ENCODE measurements around the gene FOLR1.
"Not testable (repeated sequence)": the region's sequence is repeated elsewhere in the genome, so short reads cannot be mapped to it uniquely, and the experiment has no call there.

FOLR1 gene

GRCh38 chr11:72181553-72181958, 10.4 kb upstream of the FOLR1 start:
- DNase-seq (ENCODE audit: low read depth) = peak; percentile 20

DNA sequence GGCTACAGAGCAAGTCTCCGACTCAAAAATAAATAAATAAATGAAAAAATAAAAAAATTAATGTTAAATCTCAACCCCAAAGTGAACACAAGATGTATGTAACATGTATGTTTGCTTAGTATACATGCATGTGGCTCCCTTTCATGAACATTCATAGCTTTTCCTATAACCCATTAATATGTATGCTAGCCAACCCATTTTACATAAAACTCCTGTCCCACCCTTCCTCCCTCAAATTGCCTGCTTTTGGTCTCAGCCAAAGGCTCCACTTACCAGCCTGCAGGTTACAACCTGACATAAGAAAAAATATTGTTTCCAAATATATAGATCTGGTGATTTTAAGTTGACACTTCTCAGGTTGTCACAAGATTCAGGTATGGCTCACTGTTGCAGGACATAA, 3.7 kb upstream of the FOLR1 start:
- no peak for DNase-seq (ENCODE audit: low read depth)

DNA sequence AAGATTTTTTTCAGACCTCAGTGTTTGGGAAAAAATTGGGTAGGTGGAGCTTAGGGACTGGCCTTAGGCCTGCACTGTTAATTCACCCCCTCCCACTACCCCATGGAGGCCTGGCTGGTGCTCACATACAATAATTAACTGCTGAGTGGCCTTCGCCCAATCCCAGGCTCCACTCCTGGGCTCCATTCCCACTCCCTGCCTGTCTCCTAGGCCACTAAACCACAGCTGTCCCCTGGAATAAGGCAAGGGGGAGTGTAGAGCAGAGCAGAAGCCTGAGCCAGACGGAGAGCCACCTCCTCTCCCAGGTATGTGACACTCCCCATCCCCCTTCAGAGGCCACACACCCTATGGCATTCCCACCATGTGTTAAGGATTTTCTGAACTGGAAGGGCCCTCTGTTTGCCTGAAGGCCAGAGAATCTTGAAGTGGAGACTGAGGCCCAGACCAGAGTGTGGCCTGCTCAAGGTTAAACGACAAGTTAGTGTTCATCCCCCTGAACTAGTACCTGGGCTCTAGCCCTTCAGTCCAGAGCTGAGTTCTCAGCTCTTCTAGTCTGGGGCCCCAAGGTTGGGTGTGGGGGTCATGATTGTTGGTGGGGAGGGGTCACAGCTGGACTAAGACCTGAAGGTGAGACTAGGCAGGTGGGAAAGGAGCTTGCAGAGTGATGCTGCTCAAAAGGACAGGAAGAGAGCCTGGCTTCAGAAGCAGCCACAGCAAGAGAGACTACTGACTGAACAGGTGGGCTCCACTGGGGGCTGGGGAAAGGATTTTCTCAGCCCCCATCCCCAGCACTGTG, 2.3 kb upstream of the FOLR1 start:
- DNase-seq (ENCODE audit: low read depth) = no peak

DNA sequence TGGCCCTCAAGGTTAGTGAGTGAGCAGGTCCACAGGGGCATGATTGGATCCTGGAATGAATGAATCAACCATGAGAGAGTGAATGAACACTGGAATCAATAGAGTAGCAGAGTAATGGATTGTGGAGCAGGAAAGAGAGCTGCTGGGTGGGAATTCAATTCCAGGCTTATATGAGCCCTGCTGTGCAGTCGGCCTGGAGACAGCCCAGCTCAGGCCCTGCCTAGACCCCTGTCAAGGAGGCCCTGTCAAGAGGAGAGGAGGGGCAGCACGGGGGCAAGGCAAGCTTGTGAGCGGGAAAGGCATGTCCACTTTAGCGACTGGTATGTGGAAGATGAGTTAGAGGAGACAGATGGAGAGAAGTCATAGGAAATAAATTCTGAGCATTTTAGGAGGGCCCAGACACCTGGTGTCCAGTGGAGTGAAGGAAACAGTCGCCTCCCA, 1.3 kb upstream of the FOLR1 start:
- DNase-seq (ENCODE audit: low read depth) = no peak

DNA sequence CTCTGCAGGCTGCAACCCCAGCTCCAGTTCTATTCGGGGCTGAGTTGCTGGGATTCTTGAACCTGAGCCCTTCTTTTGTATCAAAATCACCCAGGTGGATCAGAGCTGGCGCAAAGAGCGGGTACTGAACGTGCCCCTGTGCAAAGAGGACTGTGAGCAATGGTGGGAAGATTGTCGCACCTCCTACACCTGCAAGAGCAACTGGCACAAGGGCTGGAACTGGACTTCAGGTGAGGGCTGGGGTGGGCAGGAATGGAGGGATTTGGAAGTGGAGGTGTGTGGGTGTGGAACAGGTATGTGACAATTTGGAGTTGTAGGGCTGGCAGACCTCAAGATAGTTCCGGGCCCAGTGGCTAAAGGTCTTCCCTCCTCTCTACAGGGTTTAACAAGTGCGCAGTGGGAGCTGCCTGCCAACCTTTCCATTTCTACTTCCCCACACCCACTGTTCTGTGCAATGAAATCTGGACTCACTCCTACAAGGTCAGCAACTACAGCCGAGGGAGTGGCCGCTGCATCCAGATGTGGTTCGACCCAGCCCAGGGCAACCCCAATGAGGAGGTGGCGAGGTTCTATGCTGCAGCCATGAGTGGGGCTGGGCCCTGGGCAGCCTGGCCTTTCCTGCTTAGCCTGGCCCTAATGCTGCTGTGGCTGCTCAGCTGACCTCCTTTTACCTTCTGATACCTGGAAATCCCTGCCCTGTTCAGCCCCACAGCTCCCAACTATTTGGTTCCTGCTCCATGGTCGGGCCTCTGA, 3.8 kb downstream of the FOLR1 start:
- no peak for DNase-seq (ENCODE audit: low read depth)

- DNase-seq (ENCODE audit: low read depth) = not testable (repeated sequence)
These were observed 9.5 kb downstream of the FOLR1 start for GRCh38 chr11:72201445-72201844.

- no peak for DNase-seq (ENCODE audit: low read depth)
These were observed 10.6 kb downstream of the FOLR1 start for GRCh38 chr11:72202571-72202970.

DNA sequence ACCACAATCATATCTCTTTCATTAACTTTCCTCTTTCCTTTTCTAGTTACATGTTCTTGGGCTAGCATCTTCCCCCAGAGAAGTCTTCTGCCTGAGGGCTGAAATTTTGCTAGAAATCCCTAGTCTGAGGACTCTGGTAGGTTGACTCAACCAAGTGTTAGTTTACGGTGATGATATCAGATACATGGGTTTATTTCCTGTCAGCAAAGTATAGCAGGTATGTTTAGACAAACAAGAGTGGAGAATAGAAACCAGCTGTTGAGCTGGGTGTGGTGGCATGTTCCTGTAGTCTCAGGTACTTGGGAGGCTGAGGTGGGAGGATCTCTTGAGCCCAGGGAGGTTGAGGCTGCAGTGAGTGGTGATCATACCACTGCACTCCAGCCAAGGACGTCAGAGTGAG, 11.2 kb downstream of the FOLR1 start:
- DNase-seq (ENCODE audit: low read depth) = no peak

DNA sequence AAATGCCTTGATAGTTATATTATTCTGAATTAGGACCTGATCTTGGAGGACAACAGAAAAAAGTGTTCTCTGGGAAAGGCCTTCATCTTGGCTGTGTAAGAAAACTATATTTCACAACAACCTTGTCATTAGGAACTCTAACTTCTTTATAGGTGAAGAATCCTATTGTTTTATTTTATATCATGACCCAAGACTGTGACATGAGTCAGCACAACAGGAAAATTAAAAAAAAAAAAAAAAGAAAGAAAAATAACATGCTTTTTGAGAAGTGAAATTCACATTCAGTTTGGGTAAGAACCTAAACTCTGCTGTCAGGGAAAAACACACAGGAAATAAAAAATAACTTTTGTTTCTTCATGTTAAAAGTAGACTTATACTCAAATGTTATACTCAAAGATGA, 12.9 kb downstream of the FOLR1 start:
- DNase-seq (ENCODE audit: low read depth) = no peak

DNA sequence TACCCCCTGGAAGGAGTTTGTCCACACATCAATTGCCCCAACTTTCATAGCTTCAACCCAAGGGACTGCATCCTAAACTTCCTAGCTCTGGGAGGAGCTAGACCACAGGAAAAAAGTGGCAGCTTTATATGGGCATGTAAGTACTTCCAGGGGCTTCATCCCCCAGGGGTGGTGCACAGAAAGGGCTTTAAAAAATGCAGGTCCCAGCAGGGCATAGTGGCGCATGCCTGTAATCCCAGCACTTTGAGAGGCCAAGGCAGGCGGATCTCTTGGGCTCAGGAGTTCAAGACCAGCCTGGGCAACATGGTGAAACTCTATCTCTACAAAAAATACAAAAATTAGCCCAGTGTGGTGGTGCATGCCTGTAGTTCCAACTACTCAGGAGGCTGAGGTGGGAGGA, 14.9 kb downstream of the FOLR1 start:
- not testable (repeated sequence) for DNase-seq (ENCODE audit: low read depth)

GRCh38 chr11:72208281-72208680, 16.3 kb downstream of the FOLR1 start:
- DNase-seq (ENCODE audit: low read depth) = no peak

- DNase-seq (ENCODE audit: low read depth) = no peak
These were observed 17.2 kb downstream of the FOLR1 start for GRCh38 chr11:72209101-72209500.

- DNase-seq (ENCODE audit: low read depth) = no peak
These were observed 24.7 kb downstream of the FOLR1 start, which contains the start of gene FOLR2 for GRCh38 chr11:72216638-72217037. FOLR2 (plus strand) TSS chr11:72216794; CDS start chr11:72218585, 1,791 bp downstream.

DNA sequence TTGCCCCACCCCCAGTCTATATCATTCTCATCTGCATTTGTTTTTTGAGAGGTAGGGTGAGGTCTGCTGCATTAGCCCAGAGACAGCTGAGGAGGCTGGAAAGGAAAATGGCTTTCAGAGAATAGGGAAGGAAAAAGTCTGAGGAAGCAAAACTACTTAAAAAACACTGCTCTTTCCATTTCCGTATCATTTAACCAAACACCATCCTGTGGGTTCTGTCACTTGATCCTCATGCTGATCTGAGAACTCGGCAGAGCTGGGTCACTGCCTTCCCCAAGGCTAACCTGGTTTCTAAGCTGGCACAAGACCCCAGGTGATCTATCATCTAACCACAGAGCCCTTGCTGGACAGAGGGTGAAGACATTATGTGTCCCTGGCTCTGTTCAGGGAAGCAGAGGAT, 25.9 kb downstream of the FOLR1 start:
- DNase-seq (ENCODE audit: low read depth) = no peak

DNA sequence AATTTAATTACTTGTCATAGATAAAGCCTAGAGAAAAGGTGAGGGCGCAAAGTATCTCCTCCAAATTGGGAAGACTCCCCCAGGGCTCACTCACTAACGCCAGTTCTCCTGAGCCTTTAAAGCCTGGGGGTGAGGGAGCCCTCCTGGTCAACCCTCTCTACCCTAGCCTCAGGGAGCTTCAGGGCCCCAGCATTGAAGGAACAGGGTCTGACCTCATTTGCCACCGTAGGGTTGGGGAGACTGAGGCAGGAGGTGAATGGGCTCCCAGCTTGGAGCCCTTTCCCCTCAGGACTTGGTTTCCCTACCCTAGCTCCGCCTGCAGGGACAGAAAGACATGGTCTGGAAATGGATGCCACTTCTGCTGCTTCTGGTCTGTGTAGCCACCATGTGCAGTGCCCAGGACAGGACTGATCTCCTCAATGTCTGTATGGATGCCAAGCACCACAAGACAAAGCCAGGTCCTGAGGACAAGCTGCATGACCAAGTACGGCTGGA, 26.4 kb downstream of the FOLR1 start:
- DNase-seq (ENCODE audit: low read depth) = no peak

DNA sequence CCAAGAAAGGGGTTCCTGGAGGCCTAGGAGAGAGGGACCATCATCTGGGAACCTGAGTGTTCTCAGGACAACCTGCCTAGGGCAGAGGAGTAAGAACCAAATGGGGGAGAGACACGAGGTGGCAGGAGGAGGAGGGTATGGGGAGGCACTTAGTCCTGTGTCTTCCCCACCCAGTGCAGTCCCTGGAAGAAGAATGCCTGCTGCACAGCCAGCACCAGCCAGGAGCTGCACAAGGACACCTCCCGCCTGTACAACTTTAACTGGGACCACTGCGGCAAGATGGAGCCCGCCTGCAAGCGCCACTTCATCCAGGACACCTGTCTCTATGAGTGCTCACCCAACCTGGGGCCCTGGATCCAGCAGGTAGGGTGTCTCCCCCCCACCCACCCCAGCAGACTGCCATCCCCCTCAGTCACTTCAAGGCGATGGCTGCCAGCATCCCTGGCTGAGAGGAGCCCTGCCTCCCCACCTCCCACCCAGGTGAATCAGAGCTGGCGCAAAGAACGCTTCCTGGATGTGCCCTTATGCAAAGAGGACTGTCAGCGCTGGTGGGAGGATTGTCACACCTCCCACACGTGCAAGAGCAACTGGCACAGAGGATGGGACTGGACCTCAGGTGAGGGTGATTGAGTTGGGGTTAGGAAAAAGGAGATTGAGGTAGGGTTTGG, 28.9 kb downstream of the FOLR1 start:
- no peak for DNase-seq (ENCODE audit: low read depth)

GRCh38 chr11:72221386-72222075, 29.6 kb downstream of the FOLR1 start:
- DNase-seq (ENCODE audit: low read depth) = no peak

GRCh38 chr11:72222106-72222891, 30.4 kb downstream of the FOLR1 start:
- DNase-seq (ENCODE audit: low read depth) = no peak

- peak; percentile 86 for DNase-seq (ENCODE audit: low read depth)
These were observed 31.1 kb downstream of the FOLR1 start for GRCh38 chr11:72222907-72223614.

All from amniotic epithelial cell (primary cell).